Measurements from ENCODE around the gene RRP36.

DNA sequence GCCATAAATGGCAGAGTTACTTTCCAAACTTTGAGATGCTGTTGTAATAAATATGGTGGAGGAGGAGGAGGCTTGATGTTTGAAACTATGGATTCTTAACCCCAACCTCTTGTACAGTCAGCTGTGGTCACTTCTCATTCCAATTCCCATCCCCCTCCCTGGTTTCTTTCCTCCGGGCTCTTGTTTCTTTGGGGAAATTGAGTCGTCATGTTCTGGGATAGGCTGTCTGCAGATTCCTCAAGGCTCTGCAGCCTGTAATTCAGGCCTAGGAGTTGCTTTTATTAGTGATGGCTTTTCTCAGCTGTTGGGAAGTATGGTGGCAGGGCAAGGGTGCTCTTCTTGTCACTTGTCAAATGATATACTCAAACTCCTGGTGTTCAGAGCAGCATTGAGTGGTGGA is 57.3 kb downstream of the RRP36 start:
- no peak for TF ChIP-seq CTCF (IDR thresholded peaks at IDR 0.05)
- no peak for TF ChIP-seq POLR2A (IDR thresholded peaks at IDR 0.05)

Data from right lobe of liver (tissue), 4 donors.